Activated B cell treated with CpG ODN at 0.5 μM for 24 hours (primary cell): Measurements from ENCODE around the gene PRSS21. TPM values are rescaled to one million over a fixed set of nuclear protein-coding genes. Genes with fewer than 3 reads are reported as not detected.

Source experiments
- ATAC-seq: fragments of 200-7000 bp; cut with Tn5 transposase; one replicate; pipeline ENCODE4 v1.10.0; 2021; ENCODE audit warnings: low read depth, mild to moderate bottlenecking, moderate library complexity
- CTCF ChIA-PET: fragments of 350-600 bp; sonication (Branson Sonifier 250); formaldehyde crosslinking; loops from one replicate; lab custom pipeline; 2021; ENCODE audit warnings: antibody characterized with exemption; lab: Charles Lee
- POLR2A ChIA-PET: fragments of 350-600 bp; sonication (Branson Sonifier 250); formaldehyde crosslinking; loops from one replicate; lab custom pipeline; 2021; ENCODE audit warnings: antibody characterized with exemption; lab: Charles Lee
- DNase-seq: peaks from one replicate; pipeline ENCODE4 v3.0.0; 2022
- H3K27ac Mint-ChIP-seq: one replicate; pipeline ENCODE4 v1.8.0; 2020; ENCODE audit warnings: mixed read lengths
- H3K27me3 Mint-ChIP-seq: one replicate; pipeline ENCODE4 v1.8.0; 2021; ENCODE audit warnings: mixed read lengths
- H3K36me3 Mint-ChIP-seq: one replicate; pipeline ENCODE4 v1.8.0; 2021; ENCODE audit warnings: low read depth, mixed read lengths
- H3K4me1 Mint-ChIP-seq: one replicate; pipeline ENCODE4 v1.8.0; 2021; ENCODE audit warnings: mixed read lengths
- H3K4me3 Mint-ChIP-seq: one replicate; pipeline ENCODE4 v1.8.0; 2020; ENCODE audit warnings: mild to moderate bottlenecking, mixed read lengths
- H3K9me3 Mint-ChIP-seq: one replicate; pipeline ENCODE4 v1.8.0; 2020; ENCODE audit warnings: mixed read lengths
- intact Hi-C: fragments of 100-400 bp; cut with micrococcal nuclease; formaldehyde crosslinking; loops from one replicate; pipeline ENCODE4 v1.15.1; 2024
- total RNA-seq: library from RNA; stranded (reverse); gene quantifications from 2 replicates; pipeline ENCODE4 v1.2.3, GENCODE V29; 2022
- TF ChIP-seq, protein P1 (sequence below): fragments of 200-600 bp; IDR thresholded peaks from one replicate; pipeline ENCODE4 v1.8.0; 2022; ENCODE audit warnings: antibody characterized with exemption, mild to moderate bottlenecking

The PRSS21 gene
- total RNA-seq, 1 donor from 2014 or later = 2.4 TPM

DNA sequence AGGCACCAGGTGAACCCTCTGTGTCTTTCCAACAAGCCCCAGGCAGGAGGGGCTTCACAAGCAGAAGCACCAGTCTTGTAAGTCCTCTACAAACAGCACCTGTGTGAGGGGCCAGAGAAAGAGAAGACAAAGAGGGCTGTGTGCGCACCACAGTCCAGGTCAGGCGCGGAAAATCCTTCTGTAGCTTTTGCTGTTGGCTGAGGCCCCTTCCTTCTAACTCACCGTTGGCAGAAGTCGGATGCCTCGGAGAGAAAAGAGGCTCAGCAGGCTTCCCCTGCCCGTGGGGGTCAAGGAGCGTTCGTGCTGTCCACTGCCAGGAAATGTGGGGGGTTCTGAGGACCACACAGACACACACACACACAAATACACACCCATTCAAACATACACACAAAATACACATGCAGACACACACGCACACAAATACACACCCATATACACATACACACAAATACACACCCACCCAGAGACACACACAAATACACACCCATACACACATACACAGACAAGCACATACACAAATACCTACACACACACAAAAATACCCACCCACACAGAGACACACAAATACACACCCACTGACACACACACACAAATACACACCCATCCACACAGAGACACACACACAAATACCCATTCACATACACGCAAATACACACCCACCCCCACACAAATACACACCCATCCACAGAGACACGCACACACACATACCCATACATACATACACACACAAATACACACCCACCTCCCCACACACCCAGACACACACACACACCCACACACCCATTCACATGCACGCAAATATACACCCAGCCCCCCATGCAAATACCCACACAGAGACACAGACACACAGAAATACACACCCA, 19.8 kb downstream of the PRSS21 start:
- POLR2A ChIA-PET = no interaction called here
- Mint-ChIP-seq H3K27me3 (peaks cover 34% of the 10 kb centered on the region), H3K4me1 (peaks cover 6% of the 10 kb centered on the region), H3K27ac (no peak overlapping the region), H3K9me3 (no peaks in the 10 kb centered on the region), H3K36me3 (no peaks in the 10 kb centered on the region), H3K4me3 (no peak overlapping the region)
- TF ChIP-seq, protein P1, sequence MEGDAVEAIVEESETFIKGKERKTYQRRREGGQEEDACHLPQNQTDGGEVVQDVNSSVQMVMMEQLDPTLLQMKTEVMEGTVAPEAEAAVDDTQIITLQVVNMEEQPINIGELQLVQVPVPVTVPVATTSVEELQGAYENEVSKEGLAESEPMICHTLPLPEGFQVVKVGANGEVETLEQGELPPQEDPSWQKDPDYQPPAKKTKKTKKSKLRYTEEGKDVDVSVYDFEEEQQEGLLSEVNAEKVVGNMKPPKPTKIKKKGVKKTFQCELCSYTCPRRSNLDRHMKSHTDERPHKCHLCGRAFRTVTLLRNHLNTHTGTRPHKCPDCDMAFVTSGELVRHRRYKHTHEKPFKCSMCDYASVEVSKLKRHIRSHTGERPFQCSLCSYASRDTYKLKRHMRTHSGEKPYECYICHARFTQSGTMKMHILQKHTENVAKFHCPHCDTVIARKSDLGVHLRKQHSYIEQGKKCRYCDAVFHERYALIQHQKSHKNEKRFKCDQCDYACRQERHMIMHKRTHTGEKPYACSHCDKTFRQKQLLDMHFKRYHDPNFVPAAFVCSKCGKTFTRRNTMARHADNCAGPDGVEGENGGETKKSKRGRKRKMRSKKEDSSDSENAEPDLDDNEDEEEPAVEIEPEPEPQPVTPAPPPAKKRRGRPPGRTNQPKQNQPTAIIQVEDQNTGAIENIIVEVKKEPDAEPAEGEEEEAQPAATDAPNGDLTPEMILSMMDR = no peak
- intact Hi-C loops = no loop called here
- ATAC-seq (no peak), DNase-seq (no peak)
- CTCF ChIA-PET = no interaction called here

GRCh38 chr16:2838928-2839327, 21.9 kb downstream of the PRSS21 start:
- intact Hi-C loops = loop anchor here (1.0 kb wide), 2 partner anchors 29 to 80 kb away; no protein-coding TSS in a partner anchor
- peak; percentile 54 for ATAC-seq
- Mint-ChIP-seq H3K27me3 (peaks cover 28% of the 10 kb centered on the region), H3K4me1 (peaks cover 15% of the 10 kb centered on the region), H3K4me3 (no peak overlapping the region), H3K27ac (no peak overlapping the region), H3K36me3 (no peaks in the 10 kb centered on the region), H3K9me3 (no peaks in the 10 kb centered on the region)
- TF ChIP-seq, protein P1 = no peak
- POLR2A ChIA-PET = interaction anchor here (0.6 kb wide), 2 partner anchors 51 to 587 kb away, joined by 3 to 5 read pairs; partner anchors contain the start of gene ECI1
- no peak for DNase-seq
- CTCF ChIA-PET = interaction anchor here (1.0 to 1.4 kb wide), 4 partner anchors 29 to 88 kb away, joined by 3 to 7 read pairs (median 4); no protein-coding TSS in a partner anchor

- CTCF ChIA-PET = interaction anchor here (1.0 to 1.3 kb wide), 3 partner anchors 28 to 80 kb away, joined by 4 to 7 read pairs (median 5); no protein-coding TSS in a partner anchor
- no peak for DNase-seq
- intact Hi-C loops = loop anchor here (1.0 kb wide), 2 partner anchors 28 to 79 kb away; no protein-coding TSS in a partner anchor
- peaks cover 25% of the 10 kb centered on the region for H3K27me3 Mint-ChIP-seq
- no peaks in the 10 kb centered on the region for H3K36me3 Mint-ChIP-seq
- H3K4me3 Mint-ChIP-seq = no peak overlapping the region
- TF ChIP-seq, protein P1 = no peak
- H3K9me3 Mint-ChIP-seq = no peaks in the 10 kb centered on the region
- POLR2A ChIA-PET = no interaction called here
- no peak for ATAC-seq
- peaks cover 15% of the 10 kb centered on the region for H3K4me1 Mint-ChIP-seq
- H3K27ac Mint-ChIP-seq = no peak overlapping the region
Measured at GRCh38 chr16:2839650-2840450, 22.8 kb downstream of the PRSS21 start.

DNA sequence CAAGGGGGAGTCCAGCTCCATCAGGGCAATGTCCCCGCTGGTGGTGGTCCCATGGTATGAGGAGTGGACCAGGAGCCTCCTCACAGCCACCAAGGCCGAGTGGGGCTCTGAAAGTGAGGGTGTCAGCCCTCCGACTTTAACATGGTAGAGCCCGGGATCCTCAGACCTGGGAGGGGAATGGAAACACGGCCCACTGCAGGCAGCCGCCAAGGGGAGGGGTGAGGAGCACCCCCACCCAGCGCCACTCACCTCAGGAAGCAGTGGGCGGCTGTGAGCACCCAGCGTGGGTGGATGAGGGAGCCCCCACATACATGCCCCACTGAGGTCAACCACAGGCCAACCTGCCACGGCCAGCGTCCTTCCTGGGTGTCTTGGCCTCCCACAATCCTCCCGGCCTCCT, 23.9 kb downstream of the PRSS21 start:
- Mint-ChIP-seq H3K27me3 (peaks cover 19% of the 10 kb centered on the region), H3K4me3 (no peak overlapping the region), H3K36me3 (no peaks in the 10 kb centered on the region), H3K27ac (no peak overlapping the region), H3K4me1 (peaks cover 15% of the 10 kb centered on the region), H3K9me3 (no peaks in the 10 kb centered on the region)
- TF ChIP-seq, protein P1 = no peak
- CTCF ChIA-PET = no interaction called here
- intact Hi-C loops = no loop called here
- POLR2A ChIA-PET = no interaction called here
- ATAC-seq (no peak), DNase-seq (no peak)
